Myocyte (in vitro differentiated cells): ENCODE results near the gene SESN3. TPM values are rescaled to one million over a fixed set of nuclear protein-coding genes. Genes with fewer than 3 reads are reported as not detected.
"Not testable (repeated sequence)": the region's sequence is repeated elsewhere in the genome, so short reads cannot be mapped to it uniquely, and the experiment has no call there.

Experiments
- DNase-seq: peaks from one replicate; pipeline ENCODE4 v3.0.0-alpha.2; 2012; ENCODE audit warnings: low read depth
- total RNA-seq: library from RNA; depleted of rRNA; stranded (reverse); fragments of >200 nt; gene quantifications from 2 replicates; pipeline ENCODE4 v1.2.3, GENCODE V29; 2014

Gene SESN3
- total RNA-seq, 1 donor from 2014 or later = 2.8 TPM

GRCh38 chr11:95152876-95153856 lies 77.8 kb downstream of the SESN3 start:
- DNase-seq = no peak

- DNase-seq = peak; percentile 90
These were observed 79.9 kb downstream of the SESN3 start for GRCh38 chr11:95150956-95151684.

- peak; percentile 71 for DNase-seq
These were observed 81.2 kb downstream of the SESN3 start for GRCh38 chr11:95149651-95150364.

- DNase-seq = peak; percentile 45
These were observed 82.1 kb downstream of the SESN3 start for GRCh38 chr11:95148938-95149337.

- peak; percentile 75 for DNase-seq
These were observed 82.6 kb downstream of the SESN3 start for GRCh38 chr11:95148406-95148805.

GRCh38 chr11:95147364-95147905 lies 83.6 kb downstream of the SESN3 start:
- DNase-seq = peak; percentile 80

GRCh38 chr11:95145430-95146060 lies 85.5 kb downstream of the SESN3 start:
- no peak for DNase-seq

- no peak for DNase-seq
These were observed 86.4 kb downstream of the SESN3 start for GRCh38 chr11:95144313-95145235.

- DNase-seq = peak; percentile 76
These were observed 87.8 kb downstream of the SESN3 start for GRCh38 chr11:95143106-95143681.

- DNase-seq = no peak
These were observed 88.6 kb downstream of the SESN3 start for GRCh38 chr11:95142431-95142830.

GRCh38 chr11:95140397-95141033 lies 90.5 kb downstream of the SESN3 start:
- DNase-seq = no peak

- peak; percentile 31 for DNase-seq
These were observed 92.6 kb downstream of the SESN3 start for GRCh38 chr11:95138448-95138847.

- no peak for DNase-seq
These were observed 93.7 kb downstream of the SESN3 start for GRCh38 chr11:95137299-95137698.

- DNase-seq = not testable (repeated sequence)
These were observed 94.3 kb downstream of the SESN3 start for GRCh38 chr11:95136747-95137146.

GRCh38 chr11:95135880-95136279 lies 95.1 kb downstream of the SESN3 start:
- no peak for DNase-seq

GRCh38 chr11:95135155-95135554 lies 95.8 kb downstream of the SESN3 start:
- DNase-seq = no peak

- DNase-seq = peak; percentile 62
These were observed 96.5 kb downstream of the SESN3 start for GRCh38 chr11:95134491-95134890.

GRCh38 chr11:95132956-95133355 lies 98.0 kb downstream of the SESN3 start:
- peak; percentile 81 for DNase-seq

- no peak for DNase-seq
These were observed 102.4 kb downstream of the SESN3 start for GRCh38 chr11:95128602-95129001.
